GM18498 (cell line): ENCODE results near the gene POSTN.
"Not testable (repeated sequence)": the region's sequence is repeated elsewhere in the genome, so short reads cannot be mapped to it uniquely, and the experiment has no call there.

ENCODE experiments used
- ATAC-seq: cut with Tn5 transposase; IDR thresholded peaks from one replicate; pipeline ENCODE4 v1.9.1; 2021; ENCODE audit warnings: mild to moderate bottlenecking, moderate library complexity; ENCODE audit not compliant: unreplicated experiment

Gene POSTN

DNA sequence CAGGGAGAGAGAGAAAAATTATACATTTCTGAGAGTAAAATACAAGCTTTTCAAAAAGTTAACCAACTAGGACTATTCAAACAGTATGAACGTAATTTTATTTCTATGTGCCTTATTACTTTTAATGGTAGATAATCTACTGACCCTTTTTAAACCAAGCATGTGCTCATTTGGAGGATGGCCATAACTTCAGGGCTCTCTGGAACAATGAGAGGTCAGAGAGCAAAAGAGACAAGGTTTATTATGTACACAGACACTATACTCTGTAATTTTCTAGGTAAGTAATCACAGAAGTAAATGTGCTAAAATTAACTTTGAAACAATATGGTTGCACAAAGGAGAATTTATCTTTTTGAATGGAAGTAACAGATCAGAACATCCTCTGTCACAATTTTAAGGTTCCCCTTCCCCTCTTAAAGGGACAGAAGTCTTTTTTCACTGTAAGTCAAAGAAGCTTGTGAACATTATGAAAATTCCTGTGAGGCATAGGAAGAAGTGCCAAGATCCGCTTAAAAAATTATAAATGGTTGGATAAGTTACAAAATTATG, 1.0 kb downstream of the POSTN start:
- ATAC-seq = no peak

DNA sequence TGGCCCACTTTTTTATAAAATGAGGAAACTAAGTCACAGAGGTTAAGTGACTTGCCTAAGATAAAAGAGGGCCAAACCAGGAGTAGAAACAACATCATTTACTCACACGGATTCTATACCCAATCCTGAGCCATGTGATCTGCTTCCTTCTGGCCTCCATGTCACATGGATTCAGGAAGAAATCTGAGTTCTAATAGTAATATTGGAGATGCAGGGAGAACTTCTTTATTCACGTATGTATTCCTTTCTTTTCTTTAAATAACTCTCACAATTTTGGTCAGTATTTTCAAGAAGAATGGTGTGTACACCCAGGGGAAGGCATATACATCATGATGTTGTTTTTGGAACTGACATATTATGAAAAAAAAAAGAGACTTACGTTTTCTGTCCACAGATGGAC, 1.8 kb downstream of the POSTN start:
- ATAC-seq = no peak

DNA sequence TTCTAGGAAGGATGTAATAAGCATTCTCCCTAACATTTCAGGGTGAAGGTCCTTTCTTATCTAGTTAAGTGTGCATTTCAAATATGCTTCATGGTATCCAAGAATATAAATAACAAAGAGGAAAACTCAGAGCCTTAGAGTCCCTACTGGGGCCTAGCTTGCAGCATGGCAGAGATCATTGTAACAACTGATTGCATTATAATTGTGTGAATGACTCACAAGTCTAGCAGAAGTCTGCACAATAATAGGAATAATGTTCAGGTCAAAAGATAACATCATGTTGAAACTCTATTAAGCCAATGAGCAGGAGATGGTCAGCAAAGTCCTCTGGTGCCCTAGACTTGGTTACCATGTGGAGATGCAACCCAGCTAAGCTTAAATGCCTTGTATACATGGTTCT, 3.4 kb downstream of the POSTN start:
- ATAC-seq = no peak

DNA sequence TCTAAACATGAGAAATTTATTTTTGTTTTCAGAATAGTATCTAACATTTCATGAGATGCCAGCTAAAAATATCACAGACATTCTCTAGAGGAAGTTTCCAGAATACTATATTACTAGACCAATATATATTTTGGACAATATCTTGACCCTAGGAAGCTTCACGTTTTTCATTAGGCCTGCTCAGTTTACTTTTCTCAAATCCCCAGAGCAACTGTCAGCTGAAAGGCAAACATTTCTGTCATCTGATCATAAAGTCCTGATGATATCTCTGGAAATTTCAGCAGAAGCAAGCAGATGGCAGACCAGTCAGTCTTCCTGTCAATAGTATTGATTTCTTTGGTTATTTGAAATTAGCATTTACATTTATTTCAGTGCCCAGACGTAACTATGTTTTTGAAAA, 4.0 kb downstream of the POSTN start:
- no peak for ATAC-seq

DNA sequence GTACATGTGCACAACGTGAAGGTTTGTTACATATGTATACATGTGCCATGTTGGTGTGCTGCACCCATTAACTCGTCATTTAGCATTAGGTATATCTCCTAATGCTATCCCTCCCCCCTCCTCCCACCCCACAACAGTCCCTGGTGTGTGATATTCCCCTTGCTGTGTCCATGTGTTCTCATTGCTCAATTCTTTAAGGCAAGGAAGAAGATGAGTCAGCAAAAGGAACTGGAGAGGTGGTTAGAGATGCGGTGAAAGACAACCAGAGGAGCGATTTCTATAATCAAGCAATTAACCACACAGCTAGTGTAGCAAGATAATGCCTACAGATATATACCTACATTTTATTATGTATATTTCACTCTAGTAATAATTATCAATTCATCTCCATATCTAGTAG, 9.2 kb downstream of the POSTN start:
- not testable (repeated sequence) for ATAC-seq

DNA sequence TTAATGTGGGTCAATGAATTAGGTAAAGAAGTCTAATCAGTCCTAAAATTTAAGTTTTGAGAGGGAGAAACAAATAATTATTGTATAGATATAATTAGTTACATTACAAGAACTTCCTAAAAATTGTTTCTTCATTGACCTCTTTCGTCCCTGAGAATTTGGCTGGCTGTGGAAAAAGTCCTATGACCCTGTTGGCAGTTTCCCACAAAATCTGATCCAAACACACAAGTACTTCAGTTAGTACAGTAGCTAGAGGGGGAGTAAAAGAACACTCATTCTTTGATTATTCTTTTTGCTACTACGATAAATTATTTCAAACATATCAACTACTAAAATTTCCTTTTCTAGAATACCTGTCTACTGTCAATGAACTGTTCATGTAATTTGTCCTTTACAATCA, 11.3 kb downstream of the POSTN start:
- no peak for ATAC-seq

DNA sequence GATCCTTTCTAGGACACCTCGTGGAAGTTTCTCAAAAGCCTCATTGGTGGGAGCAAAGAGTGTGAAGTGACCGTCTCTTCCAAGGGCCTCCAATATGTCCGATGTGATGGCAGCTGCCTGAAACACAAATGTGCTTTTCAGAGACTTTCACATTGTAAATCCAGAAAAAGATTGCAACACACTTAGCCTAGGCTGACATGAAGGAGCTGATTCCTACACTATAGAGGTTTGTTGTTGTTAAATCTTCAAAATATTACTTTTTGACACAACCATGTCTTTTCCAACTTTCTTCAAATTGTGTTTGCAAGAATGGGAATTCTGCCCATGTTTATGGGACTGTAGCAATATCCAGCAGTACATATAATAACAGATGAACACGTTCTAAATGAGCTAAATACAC, 12.4 kb downstream of the POSTN start:
- no peak for ATAC-seq

DNA sequence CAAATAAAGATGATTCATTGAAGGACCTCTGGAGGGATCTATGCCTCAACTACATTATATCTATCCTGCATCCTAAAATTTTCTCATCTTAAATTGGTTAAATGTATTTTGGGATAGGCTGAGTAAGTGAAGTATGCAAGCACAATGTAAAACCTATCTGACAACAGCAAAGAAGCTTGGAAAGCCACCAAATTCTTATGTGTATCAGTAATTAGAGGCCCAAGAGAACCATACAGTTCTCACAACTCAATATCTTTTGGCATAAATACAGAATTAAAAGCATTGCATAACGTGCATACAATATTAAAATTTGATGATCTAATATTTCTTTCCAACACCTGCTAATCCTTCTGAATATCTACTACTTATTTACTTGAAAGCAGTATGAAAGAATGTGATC, 13.0 kb downstream of the POSTN start:
- no peak for ATAC-seq

DNA sequence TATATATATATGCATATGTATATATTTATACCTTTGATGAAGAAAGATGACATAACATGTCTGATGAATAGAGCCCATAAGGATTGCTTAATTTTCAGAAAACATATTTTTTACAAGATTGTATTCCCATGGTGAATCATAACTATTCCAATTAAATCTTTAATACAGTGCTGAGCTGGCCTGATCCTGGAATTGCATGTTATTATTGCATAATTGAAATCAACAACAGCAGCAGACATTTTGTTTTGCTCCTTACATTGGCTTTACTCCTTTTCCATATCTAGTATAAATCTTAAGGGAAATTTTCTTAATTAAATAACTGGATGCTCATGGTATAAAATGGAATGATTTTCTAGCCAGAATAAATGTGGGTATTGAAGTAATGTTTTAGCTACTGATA, 22.0 kb downstream of the POSTN start:
- no peak for ATAC-seq

DNA sequence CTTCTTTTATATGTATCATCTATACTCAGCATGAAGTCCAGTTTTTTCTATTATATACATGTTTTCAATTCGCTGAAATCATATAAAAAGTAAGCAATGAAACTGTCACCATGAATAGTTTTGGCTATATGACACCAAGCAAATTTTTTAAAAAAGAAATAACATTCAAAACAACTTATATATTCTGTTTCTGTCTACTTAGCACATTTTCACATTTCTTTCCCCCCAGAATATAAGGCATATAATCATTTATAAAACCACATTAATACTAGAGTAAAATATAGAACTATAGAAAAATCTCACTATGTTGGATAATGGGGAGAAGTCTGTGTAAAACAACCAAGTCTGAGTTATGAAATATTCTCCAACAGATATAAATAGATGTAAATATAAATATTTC, 33.1 kb downstream of the POSTN start:
- ATAC-seq = no peak

DNA sequence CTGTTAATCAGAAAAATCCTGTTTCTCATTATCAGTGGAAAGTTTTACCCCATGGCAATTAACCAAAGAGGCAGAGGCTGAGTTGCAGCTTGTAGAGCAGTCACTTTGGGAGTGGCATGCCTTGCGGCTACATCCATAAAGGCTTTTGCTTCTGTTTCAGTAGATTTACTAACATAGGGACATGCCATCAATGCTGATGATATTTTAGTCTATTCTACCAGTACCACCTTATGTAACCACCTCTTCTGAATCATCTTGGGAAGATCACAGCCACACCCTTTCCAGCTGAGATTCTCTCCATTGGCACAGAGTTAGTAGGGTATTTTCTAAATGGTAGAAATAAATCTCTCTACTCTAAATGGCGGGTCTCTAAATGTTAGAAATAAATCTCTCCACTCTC, 37.5 kb downstream of the POSTN start:
- no peak for ATAC-seq

DNA sequence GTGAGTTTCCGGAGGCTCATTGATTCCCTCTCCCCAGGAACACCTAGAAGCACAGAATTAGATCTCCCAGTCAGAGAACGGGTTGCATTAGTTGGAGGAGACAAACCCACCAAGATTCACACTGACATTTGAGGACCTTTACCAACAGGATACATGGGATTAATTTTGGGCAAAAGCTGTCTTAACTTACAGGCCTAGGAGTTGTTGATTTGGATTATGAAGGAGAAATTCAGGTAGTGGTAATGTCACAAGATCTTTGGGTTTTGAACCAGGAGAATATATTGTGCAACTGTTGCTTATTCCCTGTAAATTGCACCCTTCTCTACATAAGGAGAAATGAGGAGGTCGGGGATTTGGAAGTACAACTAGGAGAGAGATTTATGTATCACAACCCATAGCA, 38.0 kb downstream of the POSTN start:
- no peak for ATAC-seq

DNA sequence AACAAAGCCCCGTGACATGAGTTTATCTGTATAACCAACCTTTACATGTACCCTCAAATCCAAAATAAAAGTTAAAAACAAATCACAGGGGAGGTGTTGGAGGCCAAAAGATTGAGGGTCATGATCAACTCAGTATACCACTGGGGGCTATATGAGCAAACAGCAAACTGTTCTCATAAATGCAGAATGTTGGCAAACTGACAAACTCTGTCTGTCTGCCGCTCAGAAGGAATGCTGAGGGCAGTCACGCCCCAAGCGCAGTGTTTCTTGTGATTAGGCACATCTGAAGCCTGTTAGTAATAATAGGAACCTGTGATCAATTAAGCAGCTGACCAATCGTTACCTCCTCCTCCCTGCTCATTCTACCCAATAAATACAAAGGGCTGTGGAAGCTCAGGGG, 39.8 kb downstream of the POSTN start:
- not testable (repeated sequence) for ATAC-seq

DNA sequence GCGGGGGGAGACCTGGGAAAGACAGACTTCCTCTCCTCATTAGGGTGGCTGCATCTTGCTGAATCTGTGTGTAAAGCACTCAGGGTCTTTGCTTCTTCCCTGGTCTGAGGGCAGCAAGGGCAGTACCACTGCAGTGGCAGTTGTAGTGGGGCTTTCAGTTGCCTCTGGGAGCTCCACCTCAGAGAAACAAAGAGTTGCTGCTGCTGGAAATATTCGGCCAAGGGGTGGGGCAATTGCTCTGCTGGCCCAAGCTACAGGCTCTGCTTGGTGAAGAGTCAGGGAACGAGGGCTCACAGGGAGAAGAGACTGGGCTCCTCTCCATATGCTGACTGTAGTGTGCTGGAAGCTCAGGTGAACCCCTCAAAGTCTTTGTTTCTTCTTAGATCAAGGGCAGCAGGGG, 52.5 kb downstream of the POSTN start:
- no peak for ATAC-seq

DNA sequence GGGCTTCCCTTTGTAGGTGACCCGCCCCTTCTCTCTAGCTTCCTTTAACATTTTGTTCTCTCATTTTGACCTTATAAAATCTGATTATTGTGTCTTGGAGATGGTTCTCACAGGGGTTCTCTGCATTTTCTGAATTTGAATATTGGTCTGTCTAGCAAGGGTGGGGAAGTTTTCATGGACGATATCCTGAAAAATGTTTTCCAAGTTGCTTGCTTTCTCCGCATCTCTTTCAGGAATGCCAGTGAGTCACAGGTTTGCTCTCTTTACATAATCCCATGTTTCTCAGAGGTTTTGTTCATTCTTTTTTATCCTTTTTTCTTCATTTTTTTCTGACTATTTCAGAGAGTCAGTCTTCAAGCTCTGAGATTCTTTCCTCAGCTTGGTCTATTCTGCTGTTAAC, 53.6 kb downstream of the POSTN start:
- no peak for ATAC-seq

DNA sequence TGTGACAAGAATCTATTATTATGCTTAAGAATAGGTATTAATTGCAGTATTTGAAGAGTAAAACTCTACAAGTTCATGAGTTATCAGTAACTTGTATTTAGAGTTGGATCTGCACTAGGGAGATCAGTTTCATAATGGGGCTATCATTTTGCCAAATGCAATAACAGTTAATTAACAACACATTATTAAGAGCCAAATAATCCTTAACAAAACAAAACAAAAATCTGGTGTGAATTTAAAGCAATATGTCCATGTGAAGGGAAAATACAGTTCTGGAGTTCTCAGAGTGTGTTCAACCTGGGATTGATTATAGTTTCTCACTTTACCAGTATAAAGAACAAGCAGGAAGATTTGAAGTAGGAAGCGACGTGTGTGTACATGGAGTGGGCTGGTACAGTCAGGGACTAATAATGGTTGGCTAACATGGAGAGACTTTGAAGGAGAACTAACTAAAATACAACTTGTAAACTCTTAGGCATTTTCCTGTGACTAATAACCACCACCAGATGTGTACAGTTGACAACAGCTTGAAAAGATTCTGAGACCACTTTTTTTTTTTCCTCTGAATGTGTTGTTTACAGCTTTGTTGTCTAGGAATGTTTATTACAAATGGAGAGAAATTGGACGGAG, 58.5 kb downstream of the POSTN start:
- no peak for ATAC-seq

DNA sequence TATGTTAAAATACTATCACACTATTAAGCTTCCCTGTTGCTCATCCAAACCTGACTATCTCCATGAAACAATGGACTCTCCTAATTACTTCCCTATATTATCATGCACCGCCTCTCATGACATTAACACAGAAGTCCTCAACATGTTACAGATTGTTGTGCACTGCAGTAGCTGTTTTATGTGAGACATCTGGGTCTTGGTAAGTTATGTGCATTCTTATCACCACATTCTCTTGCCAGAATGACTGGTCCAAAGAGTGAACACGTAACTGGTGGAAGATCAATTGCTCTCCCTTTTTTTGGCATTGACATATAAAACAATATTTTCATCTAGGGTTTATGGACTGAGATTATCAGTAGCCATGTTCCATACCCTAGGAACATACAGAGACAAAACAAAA, 59.4 kb downstream of the POSTN start:
- ATAC-seq = no peak

DNA sequence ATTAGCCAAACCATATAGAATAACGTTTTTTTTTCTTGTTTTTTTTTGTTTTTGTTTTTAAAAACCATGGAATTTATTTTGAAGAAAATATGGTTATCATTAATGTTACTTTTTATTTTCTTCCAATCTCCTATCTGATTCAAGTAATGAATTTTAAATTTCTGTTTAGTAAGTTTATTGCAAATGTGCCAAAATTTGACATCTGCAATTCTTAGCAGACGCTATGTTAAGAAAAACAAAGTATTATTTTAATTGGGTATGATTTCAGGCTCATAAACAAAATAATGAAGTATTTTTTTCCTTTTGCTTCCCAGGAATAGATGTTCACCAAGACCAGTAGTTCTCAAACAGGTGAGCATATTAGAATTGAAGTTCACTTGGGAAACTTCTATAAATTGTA, 63.1 kb downstream of the POSTN start:
- no peak for ATAC-seq

DNA sequence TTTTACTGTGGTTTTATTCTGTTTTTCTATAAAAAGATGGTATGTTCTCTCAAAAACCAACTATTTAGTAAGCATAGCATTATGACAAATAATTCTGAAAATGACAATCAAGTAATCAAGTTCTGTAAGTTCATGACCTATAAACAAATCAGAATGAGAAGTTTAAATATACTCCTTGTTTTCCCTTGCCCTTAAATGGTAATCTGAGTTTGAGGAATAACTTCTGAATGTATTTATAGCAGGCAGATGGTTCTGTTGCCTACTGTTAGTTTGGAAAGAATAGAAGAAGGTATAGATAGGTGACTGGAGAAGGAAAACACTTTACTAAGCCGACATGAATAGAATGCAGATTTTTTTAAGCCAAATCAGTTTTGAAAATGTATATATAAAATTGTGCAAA, 63.9 kb downstream of the POSTN start:
- ATAC-seq = no peak

DNA sequence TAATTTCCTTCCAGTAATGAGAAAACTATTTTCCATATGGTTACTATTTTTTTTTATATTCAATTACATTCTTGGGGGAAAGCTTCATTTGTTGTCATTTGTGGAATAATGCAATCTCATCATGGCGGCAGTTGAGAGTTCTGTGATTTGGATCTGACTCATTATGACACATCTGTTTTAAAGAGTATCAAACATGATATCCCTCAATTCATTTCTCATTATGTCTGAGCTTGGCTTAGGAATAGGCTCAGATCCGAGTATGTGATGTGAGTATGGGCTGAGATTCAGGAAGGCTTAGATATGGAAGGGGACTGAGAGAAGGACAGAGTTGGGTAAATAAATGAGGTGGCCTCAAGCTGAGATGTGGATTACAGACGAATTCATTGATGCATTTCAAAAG, 64.4 kb downstream of the POSTN start:
- ATAC-seq = no peak

DNA sequence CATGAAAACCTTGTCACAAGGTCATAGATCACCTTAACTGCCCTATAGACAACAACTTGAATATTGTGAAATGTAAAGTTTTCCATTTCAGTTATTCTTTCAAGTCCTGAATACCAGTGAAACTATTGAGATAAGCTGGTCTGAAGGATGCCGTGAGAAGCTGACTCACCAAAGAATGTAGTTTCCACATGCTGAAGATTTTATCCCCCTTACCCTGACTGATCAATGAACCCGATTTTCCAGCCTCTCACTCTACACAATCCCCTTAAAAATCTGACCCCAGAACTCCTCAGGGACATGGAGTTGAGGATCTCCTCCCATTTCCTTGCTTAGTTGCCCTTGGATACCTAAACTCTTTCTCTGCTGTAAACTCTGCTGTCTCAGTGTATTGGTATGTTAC, 67.5 kb downstream of the POSTN start:
- no peak for ATAC-seq

DNA sequence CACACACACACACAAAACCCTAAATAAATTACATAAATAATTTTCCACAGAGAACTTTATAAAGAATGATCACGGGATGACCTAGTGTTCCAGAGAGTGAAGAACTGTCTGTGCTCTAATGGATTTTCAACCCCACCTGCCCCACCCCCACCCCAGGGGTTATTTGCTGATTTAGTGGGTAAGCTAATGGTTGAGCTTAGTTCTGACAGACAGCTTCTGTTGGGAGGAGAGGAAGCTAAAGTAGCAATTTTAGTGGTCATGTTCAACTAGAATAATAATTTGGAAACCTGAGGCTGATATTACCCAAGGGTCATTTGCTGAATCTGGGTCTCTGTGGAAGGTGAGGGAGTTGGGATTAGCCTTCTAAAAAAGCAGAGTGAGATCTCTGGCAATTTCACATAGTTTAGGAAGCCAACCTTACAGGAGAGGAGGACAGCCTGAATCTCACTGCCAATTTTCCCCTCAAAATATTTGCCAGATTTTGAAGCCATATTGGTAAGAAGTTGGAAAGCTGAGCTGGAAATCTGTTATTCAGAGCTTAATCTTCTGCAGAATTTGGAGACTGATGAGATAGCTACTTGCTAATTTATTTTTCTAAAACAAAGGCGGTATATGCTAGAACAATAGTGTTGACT, 68.7 kb downstream of the POSTN start:
- ATAC-seq = no peak
